GM19455 (cell line): ENCODE measurements around the gene CBARP.

Experiments used
- ATAC-seq: cut with Tn5 transposase; IDR thresholded peaks from one replicate; pipeline ENCODE4 v1.9.1; 2021; ENCODE audit not compliant: unreplicated experiment

The CBARP gene

GRCh38 chr19:1275260-1275975, 37.6 kb upstream of the CBARP start, which contains the start of gene FAM174C:
Gene FAM174C, plus strand, starts transcription at chr19:1275530. Its CDS starts 20 bp downstream, at chr19:1275550.
- ATAC-seq, result peak; percentile 71

GRCh38 chr19:1274852-1275259, 37.1 kb upstream of the CBARP start:
- no peak for ATAC-seq

- ATAC-seq, result no peak
Measured at GRCh38 chr19:1274081-1274851, 36.5 kb upstream of the CBARP start.

GRCh38 chr19:1273263-1274041, 35.6 kb upstream of the CBARP start:
- no peak for ATAC-seq

GRCh38 chr19:1272423-1273262, 34.8 kb upstream of the CBARP start:
- no peak for ATAC-seq

GRCh38 chr19:1271528-1272422, 34.0 kb upstream of the CBARP start:
- ATAC-seq, result no peak

- ATAC-seq, result no peak
Measured at GRCh38 chr19:1270854-1271527, 33.2 kb upstream of the CBARP start.

- no peak for ATAC-seq
Measured at GRCh38 chr19:1270213-1270853, 32.5 kb upstream of the CBARP start.

GRCh38 chr19:1269478-1270212, 31.8 kb upstream of the CBARP start:
- peak; percentile 18 for ATAC-seq

GRCh38 chr19:1269065-1269477, 31.3 kb upstream of the CBARP start, which contains the start of gene CIRBP:
Gene CIRBP, plus strand, starts transcription at chr19:1269332. Its CDS starts 1,602 bp downstream, at chr19:1270934.
- ATAC-seq, result peak; percentile 48

- no peak for ATAC-seq
Measured at GRCh38 chr19:1268226-1269064, 30.6 kb upstream of the CBARP start.

- ATAC-seq, result no peak
Measured at GRCh38 chr19:1267477-1268225, 29.8 kb upstream of the CBARP start.

- peak; percentile 23 for ATAC-seq
Measured at GRCh38 chr19:1266916-1267476, 29.2 kb upstream of the CBARP start.

- ATAC-seq, result peak; percentile 31
Measured at GRCh38 chr19:1266129-1266915, 28.5 kb upstream of the CBARP start.

GRCh38 chr19:1265615-1266128, 27.9 kb upstream of the CBARP start:
- no peak for ATAC-seq
